Activated gamma-delta T cell treated with anti-CD3 and anti-CD28 coated beads, Interleukin-2, amount 50 U/mL, for 16 hours (primary cell): ENCODE measurements around the gene SPATS2L.

Source experiments
- DNase-seq: peaks from one replicate; pipeline ENCODE4 v3.0.0-alpha.2; 2020; ENCODE audit warnings: low read depth

Gene SPATS2L

DNA sequence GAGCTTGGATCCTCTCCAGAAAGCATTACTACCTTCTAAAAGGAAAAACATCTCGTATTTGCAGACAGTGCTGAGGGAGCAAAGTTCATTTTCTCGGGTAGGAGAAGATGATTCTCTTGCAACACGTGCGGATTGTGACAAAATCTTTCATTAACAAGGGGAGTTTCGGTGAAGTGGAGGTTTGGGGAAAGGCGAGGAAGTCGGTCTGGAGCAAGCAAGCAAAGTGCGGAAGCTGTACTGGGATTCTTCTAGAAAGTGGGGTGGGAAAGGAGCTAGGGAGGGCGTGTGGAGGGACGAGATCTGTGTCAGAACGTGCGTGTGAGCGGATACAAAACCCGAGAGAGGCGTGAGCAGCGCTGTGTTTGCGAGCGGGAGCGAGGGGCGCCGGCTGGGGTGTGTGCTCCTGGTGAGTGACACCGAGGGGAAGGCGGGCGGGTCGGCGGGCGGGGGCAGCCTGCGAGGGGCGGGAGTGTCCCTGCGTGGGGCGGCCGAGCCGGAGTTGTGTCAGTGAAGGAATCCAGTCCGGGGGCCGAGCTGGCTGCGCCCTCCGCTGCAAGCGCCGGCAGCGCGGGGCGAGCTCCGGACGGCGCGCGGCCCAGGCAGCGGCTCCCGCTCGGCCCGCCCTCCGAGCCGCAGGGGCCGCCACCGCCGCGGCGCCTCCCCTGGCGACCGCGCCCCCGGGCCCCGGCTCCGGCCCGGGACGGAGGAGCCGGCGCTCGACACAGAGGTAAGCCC, at the start of gene SPATS2L:
Gene SPATS2L (plus strand): TSS at position 498 of the 735 bp plus-strand sequence. CDS start 82,552 bp downstream, outside the sequence.
- DNase-seq = peak; percentile 37

GRCh38 chr2:200257570-200257969, 48.9 kb upstream of the SPATS2L start:
- DNase-seq = no peak

DNA sequence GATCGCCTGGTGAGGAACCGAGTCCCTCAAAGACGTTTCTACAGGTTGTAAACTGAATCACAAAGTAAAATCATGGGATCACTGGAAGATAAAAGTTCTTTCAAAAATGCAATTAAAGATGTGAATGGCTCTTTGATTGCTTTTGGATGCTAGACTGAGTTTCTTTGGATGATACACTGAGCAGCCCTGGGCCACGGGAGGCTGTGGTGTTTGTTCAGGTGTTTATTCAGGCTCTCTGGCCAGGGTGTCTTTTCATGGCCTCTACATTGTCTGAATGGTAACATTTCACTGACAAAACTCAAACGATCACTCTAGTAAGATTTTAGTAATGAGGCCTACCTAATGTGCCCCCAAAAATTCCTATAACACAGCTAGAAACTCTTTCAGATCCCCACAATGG, 48.4 kb upstream of the SPATS2L start:
- DNase-seq = no peak

- no peak for DNase-seq
These were observed 47.5 kb upstream of the SPATS2L start for GRCh38 chr2:200258881-200259576.

- DNase-seq = no peak
These were observed 46.9 kb upstream of the SPATS2L start for GRCh38 chr2:200259577-200259957.

DNA sequence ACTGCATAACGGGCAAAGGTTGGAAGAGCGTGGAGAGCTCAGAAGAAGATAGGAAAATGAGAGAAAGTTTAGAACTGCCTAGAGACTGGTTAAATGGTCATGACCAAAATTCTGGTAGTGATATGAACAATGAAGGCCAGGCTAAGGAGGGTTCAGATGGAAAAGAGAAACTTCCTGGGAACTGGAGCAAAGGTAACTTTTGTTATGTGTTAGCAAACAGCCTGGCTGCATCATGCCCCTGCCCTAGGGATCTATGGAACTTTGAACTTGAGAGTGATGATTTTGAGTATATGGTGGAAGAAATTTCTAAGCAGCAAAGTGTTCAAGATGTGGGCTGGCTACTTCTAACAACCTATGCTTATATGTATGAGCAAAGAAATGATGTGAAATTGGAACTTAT, 44.4 kb upstream of the SPATS2L start:
- no peak for DNase-seq

DNA sequence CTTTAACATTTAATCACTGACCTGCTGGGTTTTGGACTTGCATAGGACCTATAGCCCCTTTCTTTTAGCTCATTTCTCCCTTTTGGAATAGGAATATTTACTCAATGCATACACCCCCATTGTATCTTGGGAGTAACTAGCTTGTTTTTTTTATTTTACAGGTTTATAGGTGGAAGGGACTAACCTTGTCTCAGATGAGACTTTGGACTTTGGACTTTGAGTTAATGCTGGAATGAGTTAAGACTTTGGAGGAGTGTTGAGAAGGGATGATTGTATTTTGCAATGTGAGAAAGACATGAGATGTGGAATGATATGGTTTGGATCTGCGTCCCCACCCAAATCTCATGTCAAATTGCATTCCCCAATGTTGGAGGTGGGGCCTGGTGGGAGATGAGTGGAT, 43.2 kb upstream of the SPATS2L start:
- no peak for DNase-seq

DNA sequence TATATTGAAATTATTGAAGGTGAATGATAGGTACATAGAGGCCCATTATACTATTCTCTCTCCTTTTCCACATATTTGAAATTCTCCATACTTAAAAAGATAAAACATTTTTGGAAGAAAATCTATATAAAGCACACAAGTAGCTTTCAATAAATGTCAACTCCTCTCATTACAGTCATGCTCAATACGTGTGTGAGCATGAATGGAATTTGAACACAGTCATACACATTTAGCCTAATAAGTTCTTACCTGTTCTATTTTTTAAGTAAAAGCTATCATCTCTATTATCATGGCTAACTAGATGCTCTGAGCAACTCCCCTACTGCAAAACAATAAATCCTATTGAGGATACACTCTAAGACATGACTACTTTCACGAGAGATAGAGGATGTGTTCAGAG, 41.9 kb upstream of the SPATS2L start:
- DNase-seq = no peak

GRCh38 chr2:200266406-200266805, 40.1 kb upstream of the SPATS2L start:
- no peak for DNase-seq

DNA sequence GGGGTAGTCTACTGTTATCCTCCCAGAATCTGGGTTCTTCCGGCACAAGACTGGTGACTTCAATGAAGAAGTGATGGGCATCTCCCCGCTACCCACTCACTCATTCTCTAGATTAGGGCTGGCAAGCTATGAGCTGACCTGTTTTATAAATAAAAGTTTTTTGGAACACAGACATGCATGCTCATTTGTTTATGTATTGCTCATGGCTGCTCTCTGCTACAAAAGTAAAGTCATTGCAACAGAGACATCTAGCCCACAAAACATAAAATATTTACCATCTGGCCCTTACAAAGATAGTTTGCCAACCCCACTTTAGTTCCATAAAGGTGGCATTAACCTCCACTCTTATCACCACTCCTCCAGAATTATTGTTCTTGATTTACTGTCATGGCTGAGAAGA, 39.1 kb upstream of the SPATS2L start:
- no peak for DNase-seq

DNA sequence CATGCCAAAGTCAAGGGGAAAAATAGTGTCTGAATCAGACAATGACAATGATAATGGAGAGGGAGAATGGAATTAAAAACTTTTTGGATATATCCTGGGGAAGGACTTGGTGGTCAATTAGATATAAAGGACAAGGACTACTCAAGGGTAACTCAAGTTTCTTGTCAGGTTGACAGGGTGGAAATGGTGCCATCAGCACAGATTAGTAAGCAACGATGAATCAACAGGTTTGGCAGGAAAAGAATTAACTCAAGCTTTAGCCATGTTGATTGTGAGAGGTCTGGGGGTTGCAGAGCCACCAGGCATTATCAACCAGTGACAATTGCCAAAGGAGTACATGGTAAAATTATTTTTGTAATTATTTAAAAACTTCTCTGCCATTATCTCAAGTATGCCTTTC, 35.8 kb upstream of the SPATS2L start:
- DNase-seq = no peak

DNA sequence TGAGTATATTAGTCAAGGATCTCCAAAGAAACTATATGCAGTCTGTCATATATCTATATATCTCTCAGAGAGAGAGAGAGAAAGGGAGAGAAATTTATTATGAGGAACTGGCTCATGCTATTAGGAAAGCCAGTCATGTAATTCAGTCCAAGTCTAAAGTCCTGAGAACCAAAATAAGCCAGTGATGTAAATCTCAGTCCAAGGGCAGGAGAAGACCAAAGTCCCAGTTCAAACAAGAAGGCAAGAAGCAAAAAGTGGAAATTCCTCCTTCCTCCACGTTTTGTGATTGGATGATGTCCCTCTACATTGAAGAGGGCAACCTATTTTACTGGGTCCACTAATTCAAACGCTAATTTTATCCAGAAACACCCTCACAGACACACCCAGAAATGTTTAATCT, 34.2 kb upstream of the SPATS2L start:
- DNase-seq = no peak

DNA sequence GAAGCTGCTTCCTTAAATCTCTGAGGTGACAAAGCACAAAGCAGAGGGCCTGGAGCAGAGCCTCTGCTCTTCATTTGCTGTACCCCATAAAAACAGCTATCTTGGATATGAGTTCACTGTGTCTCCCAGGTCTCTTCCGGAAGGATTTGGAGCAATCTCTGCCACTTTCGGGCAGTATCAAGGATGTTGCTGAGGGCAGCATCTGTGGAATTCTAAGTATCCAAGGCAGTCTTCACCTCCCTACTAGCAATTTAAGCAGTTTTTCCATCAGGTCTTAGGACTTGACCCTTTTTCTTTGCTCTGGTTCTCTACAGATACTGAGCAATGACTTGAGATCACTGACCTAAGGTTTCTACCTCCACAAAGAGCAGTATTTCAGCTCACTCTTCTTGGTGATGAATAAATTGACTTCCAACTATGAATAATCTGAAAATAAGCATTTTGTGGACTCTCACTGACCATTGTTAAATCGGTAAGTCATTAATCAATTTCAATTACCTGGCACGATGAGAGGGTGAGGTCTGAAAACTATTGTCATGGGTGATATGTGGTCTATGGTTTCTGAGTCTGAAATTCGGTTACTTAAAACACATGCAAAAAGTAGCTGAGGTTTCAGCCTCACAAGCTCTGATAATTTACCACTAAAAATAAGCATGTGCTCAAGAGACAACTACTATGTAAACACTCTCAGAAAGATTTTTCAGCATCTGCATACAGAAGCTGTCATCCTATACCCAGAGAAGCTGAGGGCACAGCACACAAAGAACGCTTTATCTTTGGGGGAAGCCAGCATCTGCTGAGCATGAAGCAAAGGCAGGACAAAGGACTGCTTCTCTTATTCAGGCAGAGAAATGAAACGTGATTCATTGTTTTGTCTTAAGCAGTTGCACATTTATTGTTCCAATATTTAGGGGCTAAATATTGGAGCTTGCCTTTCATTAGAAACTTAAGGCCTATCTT, 32.1 kb upstream of the SPATS2L start:
- DNase-seq = no peak

DNA sequence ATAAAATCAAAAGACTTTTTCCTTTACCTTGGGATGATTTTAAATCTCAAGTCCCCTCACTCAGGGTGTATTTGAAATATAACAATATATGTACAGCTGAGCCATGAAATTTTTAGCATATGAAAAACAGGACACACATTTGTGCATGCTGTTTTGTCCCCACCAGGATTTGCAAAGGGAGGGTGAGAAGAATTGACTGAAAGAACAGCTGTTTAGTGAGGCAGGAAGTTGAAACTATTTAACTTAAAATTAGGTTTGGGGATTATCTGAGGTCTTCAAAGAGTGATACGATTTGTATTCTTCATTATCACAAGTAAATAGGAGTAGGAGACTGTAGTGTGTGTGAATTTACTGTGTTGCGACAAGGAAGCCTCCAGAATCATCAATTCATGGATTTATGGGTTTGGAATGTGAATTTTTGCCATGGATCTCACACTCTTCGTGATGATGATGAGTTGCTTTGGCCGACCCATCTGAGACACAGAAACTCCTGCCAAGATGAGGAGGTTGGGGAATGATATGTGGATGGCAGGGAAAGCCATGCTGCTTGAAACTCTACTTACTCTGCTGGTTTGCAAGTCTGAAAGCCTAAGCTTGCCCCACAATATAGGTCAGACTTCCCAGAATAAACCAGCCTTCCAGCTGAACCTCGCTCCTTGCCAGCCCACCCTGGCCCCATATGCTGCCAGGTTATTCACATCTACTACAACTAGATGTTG, 31.0 kb upstream of the SPATS2L start:
- DNase-seq = no peak

DNA sequence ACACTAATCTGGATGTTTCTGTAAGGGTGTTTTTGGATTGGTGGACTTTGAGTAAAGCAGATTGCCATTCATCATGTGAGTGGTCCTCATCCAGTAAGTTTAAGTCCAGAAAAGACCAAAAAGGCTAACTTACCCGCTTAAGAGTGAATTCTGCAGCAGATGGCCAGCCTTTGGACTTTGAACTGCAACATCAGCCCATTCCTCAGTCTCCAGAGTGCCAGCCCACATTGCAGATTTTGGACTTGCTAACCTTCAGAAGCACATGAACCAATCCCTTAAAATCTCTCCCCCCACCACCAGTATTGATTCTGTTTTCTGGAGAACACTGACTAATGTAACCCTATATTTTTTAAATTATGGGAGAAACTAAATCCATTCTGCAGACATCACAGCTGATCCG, 30.0 kb upstream of the SPATS2L start:
- no peak for DNase-seq

DNA sequence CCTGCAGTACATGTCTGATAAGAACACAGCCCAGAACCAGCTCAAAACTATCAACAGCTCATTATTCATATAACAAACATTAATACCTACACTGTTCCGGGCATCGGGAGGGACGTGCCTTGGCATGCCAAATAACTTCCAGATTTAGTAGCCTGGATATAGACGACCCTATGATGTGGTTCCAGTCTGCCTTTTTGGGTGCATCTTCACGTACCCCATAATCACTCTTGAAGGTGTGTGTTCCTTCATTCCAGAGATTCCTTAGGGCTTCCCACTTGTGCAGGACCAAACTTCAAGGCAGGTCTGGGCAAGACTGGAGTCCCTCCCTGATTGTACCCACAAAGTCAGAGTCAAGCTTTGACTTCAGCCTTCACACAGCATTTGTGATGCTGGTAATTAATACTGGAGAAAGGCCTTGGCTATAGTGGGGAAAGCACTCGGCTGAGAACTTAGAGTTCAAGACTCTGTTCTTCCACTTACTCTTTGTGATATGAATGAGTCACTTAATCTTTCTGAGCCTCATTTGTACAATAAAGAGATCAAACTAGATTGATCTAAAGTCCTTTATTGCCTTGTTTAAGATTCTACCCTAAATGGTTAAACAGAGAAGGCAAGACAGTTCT, 27.7 kb upstream of the SPATS2L start:
- no peak for DNase-seq

GRCh38 chr2:200279857-200280256, 26.6 kb upstream of the SPATS2L start:
- DNase-seq = no peak

DNA sequence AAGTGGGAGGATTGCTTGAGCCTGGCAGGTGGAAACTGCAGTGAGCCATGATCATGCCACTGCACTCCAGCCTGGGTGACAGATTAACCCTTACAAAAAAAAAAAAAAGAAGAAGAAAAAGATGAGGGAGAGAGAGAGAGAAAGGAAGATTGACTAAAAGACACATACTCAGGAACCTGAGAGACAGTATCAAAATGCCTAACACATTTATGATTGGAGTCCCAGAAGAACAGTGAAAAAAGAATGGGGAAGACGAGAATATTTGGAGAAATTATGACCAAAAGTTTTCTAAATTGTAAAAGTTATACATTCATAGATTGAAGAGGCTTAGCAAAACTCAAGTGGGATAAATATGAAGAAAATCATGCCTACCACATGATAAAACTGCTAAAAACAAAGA, 19.9 kb upstream of the SPATS2L start:
- no peak for DNase-seq

DNA sequence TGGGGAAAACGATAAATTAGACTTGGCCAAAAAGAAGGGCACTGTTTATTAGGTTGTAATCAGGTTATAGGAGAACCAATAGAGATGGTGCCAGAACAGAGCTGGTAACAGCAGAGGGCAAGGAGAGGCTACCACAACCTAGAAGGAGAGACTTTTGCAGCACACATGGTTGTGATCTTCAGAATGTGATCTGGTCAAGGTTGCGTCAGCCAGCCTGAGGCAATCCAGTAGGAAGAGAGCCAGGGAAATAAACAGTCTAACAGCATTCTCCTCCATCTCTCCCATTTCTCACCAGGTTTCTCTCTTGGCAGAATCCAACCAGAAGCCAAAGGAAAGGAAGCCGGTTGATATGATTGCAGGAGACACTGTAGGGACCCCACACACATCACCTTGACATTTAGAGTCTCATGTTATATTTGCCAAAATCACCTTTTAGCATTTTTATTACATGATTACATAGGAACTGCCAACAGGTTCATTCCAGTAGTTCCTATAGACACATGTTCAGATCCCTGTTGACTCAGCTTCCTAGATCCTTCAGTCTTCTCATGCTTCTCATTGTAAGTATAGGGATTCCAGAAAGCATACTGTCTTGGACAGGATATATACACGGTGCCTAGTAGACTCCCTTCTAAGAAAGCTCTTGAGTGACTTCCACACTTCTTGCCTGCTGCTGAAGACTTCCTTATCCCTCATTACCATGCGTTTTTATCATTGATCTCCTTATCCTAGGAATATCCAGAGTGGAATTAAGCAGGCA, 17.6 kb upstream of the SPATS2L start:
- DNase-seq = no peak

GRCh38 chr2:200296118-200296517, 10.4 kb upstream of the SPATS2L start:
- DNase-seq = no peak

DNA sequence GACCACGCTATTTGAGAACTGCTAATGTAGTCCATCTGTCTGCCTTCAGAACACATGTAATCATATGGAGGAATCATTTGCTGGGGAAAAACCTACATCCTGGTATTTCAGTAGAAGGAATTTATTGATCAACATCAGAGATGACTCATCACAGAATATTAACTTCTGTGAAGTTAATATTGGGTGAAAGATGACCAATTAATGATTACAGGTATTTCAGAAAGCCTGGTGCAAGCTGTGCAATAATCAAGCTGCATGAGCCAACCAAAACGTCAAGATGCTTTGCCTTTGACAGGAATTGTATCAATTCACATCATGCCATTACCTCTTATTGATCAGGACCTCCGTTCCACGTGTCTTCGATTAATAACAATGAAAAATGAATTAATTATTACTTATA, 9.4 kb upstream of the SPATS2L start:
- no peak for DNase-seq
